NCI-H510A treated with DMSO at 0.1 percent for 48 hours (cell line): ENCODE results near the gene TNRC6C.

Experiments
- DNase-seq: peaks from one replicate; lab custom pipeline; 2025; lab: John Stamatoyannopoulos, UW

Gene TNRC6C

GRCh38 chr17:77957857-77958715, at the start of gene TNRC6C:
Gene TNRC6C, plus strand, starts transcription at chr17:77958703. Its CDS starts 45,504 bp downstream, at chr17:78004207.
- peak; percentile 98 for DNase-seq

GRCh38 chr17:77909236-77909635, 49.3 kb upstream of the TNRC6C start:
- DNase-seq = no peak

GRCh38 chr17:77909816-77910215, 48.7 kb upstream of the TNRC6C start:
- DNase-seq = no peak

GRCh38 chr17:77914385-77915254, 43.9 kb upstream of the TNRC6C start:
- no peak for DNase-seq

DNA sequence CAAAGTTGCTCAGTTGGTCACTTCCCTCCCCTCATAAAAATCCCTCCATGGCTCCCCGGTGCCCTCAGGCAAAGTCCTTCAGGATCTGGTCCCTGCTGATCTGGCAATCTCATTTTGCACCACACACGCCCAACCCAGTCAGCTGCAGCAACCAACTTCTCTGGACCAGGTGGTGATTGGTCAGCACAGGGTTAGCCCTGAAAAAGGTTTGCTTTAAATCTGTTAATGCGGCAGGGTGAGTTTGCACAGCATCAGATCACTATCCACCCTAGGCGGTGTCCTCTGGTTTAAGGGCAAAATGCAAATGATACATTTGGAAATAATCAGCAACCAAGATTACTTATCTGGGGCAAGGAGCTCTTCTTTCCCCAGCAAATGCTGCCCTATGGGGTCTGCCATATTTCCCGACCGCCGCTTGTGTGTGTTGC, 42.9 kb upstream of the TNRC6C start:
- no peak for DNase-seq

GRCh38 chr17:77916264-77916663, 42.2 kb upstream of the TNRC6C start:
- DNase-seq = no peak

- no peak for DNase-seq
Observed at GRCh38 chr17:77916703-77917481, 41.6 kb upstream of the TNRC6C start.

DNA sequence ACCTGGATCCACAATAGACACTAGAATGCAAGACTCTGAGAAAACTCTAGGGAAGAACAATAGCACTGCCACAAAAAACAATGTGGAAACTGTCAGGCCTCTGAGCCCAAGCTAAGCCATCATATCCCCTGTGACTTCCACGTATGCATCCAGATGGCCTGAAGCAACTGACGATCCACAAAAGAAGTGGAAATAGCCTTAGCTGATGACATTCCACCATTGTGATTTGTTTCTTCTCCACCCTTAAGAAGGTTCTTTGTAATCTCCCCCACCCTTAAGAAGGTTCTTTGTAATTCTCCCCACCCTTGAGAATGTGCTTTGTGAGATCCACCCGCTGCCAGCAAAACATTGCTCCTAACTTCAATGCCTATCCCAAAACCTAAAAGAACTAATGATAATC, 39.2 kb upstream of the TNRC6C start:
- no peak for DNase-seq

DNA sequence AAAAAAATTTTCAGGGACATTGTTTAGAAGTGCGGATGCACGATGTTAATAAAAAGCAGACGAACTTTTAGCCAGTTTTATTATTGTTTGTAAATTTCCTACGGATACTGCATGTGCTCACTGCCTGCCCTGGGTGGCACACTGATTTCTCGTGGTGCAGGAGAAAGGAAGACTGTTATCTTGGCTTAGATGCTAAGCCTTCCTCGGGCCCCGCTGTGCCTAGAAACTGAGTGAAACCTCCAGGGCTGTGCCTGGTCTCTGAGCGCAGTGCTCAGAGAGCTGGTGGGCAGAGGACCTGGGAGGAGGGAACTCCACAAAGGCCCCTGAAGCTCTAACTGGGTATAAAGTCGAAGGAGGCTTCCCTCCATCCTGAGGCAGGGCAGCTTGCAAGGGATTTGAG, 35.4 kb upstream of the TNRC6C start:
- no peak for DNase-seq

DNA sequence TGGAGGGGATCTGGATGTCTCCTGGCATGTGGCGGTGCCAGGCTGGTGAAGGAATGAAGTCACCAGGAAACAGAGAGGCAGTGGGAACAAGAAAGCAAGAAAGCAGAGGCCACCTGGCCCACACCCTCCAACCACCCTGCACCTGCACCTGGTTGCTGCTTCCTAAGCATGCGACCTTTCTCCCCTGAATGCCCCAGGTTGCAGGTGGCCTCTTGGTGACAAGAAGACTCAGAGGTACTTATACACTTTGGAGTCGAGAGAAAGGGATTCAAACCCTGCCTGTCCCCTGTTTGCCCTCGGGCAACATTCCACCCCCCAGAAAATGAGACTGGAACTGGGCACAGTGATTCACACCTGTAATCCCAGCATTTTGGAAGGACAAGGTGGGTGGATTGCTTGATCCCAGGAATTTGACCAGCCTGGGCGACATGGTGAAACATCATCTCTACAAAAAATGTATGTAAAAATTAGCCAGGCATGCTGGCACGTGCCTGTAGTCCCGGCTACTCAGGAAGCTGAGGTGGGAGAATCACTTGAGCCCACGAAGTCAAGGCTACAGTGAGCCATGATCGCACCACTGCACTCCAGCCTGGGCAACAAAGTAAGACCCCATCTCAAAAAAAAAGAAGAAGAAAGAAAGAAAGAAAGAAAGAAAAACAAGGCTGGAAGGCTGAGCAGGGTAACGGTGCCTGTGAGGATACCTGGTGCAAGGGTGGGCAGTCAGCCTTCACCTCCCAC, 34.6 kb upstream of the TNRC6C start:
- DNase-seq = no peak

- no peak for DNase-seq
Observed at GRCh38 chr17:77924757-77925336, 33.7 kb upstream of the TNRC6C start.

GRCh38 chr17:77925831-77926543, 32.5 kb upstream of the TNRC6C start:
- no peak for DNase-seq

- DNase-seq = no peak
Observed at GRCh38 chr17:77926981-77927380, 31.5 kb upstream of the TNRC6C start.

DNA sequence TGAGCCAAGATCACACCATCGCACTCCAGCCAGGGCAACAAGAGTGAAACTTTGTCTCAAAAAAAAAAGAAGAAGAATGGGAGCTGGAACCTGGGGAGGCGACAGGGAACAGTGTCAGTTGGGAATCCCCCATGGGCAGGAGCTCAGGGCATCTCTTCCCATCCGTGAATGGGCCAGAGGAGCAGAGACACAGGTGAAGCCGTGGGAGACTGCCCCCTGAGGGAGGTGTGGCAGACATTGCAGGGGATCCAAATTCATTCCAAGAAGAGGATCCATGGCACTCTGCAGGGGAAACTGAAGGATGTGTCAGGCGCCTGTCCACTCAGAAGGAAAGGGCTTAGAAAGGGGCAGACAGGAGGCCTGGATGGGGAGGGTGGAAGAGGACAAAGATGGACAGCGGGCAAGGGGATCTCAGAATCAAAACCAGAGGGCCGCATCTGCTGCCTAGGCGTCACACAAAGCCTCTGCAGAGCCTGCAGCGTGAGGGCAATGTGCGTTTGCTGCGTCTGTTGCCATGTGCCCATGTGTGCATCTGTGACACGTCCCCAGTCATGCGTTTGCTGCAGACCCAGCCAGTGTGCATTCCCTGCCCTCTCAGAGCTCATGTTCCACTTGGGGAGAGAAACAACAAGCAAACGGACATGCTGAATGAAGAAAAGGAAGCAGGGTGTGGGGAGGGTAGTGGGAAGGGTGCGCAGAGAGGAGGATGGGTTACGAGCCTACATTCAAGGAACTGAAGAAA, 30.6 kb upstream of the TNRC6C start:
- DNase-seq = no peak

GRCh38 chr17:77928519-77929179, 29.9 kb upstream of the TNRC6C start:
- DNase-seq = no peak

DNA sequence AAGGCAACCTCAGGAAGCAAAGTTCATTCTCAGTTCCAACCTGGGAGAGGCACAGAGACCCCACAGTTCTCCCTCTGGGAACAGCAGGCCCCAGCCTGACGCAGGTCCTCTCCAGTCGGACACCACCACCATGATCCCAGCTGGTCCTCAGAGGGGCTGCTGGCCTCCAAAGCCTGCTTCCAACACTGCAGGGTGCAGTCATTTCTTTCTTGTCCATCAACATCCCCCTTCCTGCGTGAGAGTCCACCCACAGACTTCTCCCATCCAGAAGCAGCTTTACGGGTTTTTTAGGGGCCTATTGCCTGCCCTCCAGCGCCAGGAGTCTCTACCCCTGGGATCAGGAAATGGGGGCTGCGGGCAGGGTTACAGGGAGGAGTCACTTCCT, 29.3 kb upstream of the TNRC6C start:
- no peak for DNase-seq

DNA sequence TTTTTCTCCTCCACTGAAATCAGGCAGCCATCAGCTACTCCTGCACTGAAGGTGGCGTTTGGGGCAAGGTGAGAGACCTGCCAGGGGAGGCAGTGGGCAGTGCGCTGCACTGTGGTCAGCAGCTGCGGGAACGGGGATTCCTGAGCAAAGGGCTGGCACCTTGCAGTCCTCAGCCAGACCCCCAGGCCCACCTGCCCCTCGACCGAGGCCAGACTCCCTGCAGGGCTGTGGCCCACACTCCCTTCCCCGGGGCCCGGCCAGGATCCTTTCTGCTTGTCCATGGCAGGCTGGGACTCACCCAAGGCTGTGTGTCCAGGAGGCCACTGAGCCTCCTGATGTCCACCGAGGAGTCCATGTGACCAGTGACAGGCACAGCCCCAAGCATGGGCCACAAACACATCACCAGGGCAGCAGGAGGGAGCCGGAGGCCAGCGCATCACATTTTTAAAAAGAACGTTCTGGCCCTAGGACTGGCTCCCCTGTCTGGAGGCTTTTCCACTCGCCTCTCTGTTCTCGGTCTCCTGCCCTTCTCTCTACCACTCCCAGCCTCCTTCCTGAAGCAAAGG, 28.5 kb upstream of the TNRC6C start:
- no peak for DNase-seq

DNA sequence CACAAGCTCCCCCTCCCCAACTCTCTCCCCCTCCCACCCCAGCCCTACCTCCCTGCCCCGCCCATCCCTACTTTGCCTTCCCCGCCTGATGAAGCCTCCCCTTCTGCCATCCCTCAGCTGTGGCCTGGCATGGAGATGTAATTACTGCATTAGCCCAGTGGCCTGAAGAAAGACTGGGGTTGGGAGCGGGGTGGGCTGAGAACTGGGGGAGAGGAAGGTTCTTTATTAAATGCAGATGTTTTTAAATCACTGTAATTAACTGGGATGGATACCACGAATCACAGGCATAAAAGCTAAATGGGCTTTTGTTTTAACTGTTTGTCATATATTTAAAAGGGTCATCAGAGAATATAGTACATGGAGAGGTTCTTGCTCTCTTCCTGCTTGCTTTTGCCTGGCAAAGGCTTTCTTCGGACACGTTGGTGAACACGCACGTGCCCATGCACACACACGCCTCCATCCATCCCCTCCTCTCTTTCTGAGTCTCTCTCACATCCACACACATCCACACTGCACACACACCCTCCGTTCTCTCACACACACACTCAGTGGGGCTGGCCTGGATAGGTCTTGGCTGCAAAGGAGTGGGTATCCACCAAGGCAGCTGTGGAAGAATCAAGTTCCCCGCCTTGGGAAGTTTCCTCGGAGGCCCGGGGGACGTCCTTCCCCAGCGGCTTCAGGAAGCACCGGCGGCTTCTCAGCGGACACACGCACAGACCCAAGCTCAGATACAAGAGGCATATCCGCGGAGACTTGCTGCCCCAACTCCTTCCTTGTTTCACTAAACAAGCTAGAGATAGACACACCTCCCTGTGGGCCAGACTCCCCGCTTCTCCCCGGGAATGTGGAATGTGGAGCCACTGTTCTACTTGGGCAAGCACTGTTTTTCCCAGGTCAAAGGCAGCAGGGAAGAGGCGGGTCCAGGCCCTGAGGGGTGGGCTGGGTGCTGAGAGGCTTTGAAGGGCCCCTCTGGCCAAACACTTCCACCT, 27.4 kb upstream of the TNRC6C start:
- DNase-seq = no peak
